Endodermal cell (in vitro differentiated cells): ENCODE data around the gene RAET1E. TPM values are rescaled to one million over a fixed set of nuclear protein-coding genes. Genes with fewer than 3 reads are reported as not detected.

Experiments
- DNase-seq: peaks from one replicate; pipeline ENCODE4 v3.0.0-alpha.2; 2017
- H3K27ac ChIP-seq: 2 replicates; pipeline ENCODE4 v1.5.1; 2013; ENCODE audit warnings: mild to moderate bottlenecking, low read depth, low read length, moderate library complexity
- H3K27me3 ChIP-seq: 2 replicates; pipeline ENCODE4 v1.6.1; 2013; ENCODE audit warnings: mild to moderate bottlenecking, low read length, moderate library complexity; ENCODE audit not compliant: insufficient read depth, control insufficient read depth, poor library complexity, severe bottlenecking
- H3K36me3 ChIP-seq: 2 replicates; pipeline ENCODE4 v1.7.0; 2013; ENCODE audit warnings: mild to moderate bottlenecking, low read length, moderate library complexity; ENCODE audit not compliant: control insufficient read depth, insufficient read depth
- H3K4me1 ChIP-seq: one replicate; pipeline ENCODE4 v1.7.0; 2013; ENCODE audit warnings: low read length; ENCODE audit not compliant: control insufficient read depth, insufficient read depth
- H3K4me3 ChIP-seq: 2 replicates; pipeline ENCODE4 v1.5.1; 2013; ENCODE audit warnings: mild to moderate bottlenecking, low read length, moderate library complexity
- H3K9ac ChIP-seq: 2 replicates; pipeline ENCODE4 v1.6.1; 2013; ENCODE audit warnings: mild to moderate bottlenecking, low read length, moderate library complexity; ENCODE audit not compliant: poor library complexity, severe bottlenecking; ENCODE audit errors: extremely low read depth
- H3K9me3 ChIP-seq: 2 replicates; pipeline ENCODE4 v1.6.1; 2013; ENCODE audit warnings: mild to moderate bottlenecking, low read length, moderate library complexity; ENCODE audit not compliant: control insufficient read depth
- H3K27ac Mint-ChIP-seq: 2 replicates; pipeline ENCODE4 v1.8.0; 2020; ENCODE audit warnings: mixed read lengths
- H3K27me3 Mint-ChIP-seq: 2 replicates; pipeline ENCODE4 v1.8.0; 2021; ENCODE audit warnings: mild to moderate bottlenecking, mixed read lengths; ENCODE audit not compliant: insufficient read depth
- H3K36me3 Mint-ChIP-seq: 2 replicates; pipeline ENCODE4 v1.8.0; 2020; ENCODE audit warnings: low read depth, mixed read lengths
- H3K4me1 Mint-ChIP-seq: 2 replicates; pipeline ENCODE4 v1.8.0; 2020; ENCODE audit warnings: mixed read lengths
- H3K4me3 Mint-ChIP-seq: 2 replicates; pipeline ENCODE4 v1.8.0; 2020; ENCODE audit warnings: mild to moderate bottlenecking, moderate library complexity, mixed read lengths
- H3K9me3 Mint-ChIP-seq: 2 replicates; pipeline ENCODE4 v1.8.0; 2020; ENCODE audit warnings: mild to moderate bottlenecking, mixed read lengths
- WGBS, 2 experiments: methylation state at CpG; one replicate each; pipeline versions ENCODE4 v1.1.5 to v1.1.7; 2013; ENCODE audit warnings: missing lambda C conversion rate in 2 of 2, mixed read lengths in 1 of 2; ENCODE audit not compliant: insufficient coverage in 1 of 2, insufficient read length in 1 of 2; 5-methylcytosine and 5-hydroxymethylcytosine counted together
- total RNA-seq, 2 donors: library from RNA; stranded (reverse); fragmentation: NEBNext Ultra II Directional in 1 of 2; extraction: Animal tissue kit (Norgen Biotek cat#: 25700) in 1 of 2; gene quantifications; 2 replicates in 1 of 2; 3 replicates in 1 of 2; pipeline ENCODE4 v1.2.1, GENCODE V29; 2021
- TF ChIP-seq, protein P1 (sequence below): fragments of 200-600 bp; sonication (generic); conservative IDR thresholded peaks from 2 replicates; pipeline ENCODE4 v1.5.0; 2021; ENCODE audit warnings: antibody characterized with exemption, mild to moderate bottlenecking

Gene RAET1E
- total RNA-seq, 2 donors from 2014 or later = not detected

DNA sequence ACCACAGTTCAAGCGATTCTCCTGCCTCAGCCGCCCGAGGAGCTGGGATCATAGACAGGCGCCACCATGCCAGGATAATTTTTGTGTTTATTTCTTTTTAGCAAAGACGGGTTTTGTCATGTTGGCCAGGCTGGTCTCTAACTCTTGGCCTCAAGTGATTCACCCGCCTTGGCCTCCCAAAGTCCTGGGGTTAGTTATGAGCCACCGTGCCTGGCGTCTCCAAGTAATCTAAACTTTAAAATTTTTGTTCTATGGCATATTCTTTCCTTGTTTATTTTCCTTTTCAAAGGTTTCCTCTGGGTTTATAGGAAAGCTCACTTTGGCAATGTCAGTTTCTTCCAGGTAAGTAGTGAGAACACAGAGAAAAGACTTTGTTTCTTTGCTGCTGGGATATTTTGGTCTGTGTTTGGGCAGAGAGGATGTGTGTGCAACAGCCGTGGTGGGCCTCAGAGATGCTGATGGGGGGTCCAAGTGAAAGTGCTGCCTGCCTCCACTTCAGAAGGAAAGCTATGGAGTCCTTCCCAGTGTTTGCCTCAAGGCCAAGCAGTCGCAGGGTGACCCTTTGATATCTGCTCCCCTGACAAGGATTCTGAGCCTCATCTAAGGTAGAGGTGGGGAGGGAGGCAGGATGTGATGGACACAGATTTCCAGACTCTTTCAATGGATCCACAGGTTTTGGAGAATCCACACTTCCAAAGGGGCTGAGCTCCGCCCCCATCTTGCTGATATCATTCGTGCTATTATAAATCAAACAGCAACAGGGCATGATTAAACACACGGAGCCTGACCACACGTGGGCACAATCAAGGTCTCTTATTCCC, 36.1 kb downstream of the RAET1E start:
- DNase-seq = no peak
- no peak overlapping the region for H3K9ac ChIP-seq
- H3K4me3 Mint-ChIP-seq = no peak overlapping the region
- TF ChIP-seq, protein P1, sequence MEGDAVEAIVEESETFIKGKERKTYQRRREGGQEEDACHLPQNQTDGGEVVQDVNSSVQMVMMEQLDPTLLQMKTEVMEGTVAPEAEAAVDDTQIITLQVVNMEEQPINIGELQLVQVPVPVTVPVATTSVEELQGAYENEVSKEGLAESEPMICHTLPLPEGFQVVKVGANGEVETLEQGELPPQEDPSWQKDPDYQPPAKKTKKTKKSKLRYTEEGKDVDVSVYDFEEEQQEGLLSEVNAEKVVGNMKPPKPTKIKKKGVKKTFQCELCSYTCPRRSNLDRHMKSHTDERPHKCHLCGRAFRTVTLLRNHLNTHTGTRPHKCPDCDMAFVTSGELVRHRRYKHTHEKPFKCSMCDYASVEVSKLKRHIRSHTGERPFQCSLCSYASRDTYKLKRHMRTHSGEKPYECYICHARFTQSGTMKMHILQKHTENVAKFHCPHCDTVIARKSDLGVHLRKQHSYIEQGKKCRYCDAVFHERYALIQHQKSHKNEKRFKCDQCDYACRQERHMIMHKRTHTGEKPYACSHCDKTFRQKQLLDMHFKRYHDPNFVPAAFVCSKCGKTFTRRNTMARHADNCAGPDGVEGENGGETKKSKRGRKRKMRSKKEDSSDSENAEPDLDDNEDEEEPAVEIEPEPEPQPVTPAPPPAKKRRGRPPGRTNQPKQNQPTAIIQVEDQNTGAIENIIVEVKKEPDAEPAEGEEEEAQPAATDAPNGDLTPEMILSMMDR = no peak
- no peaks in the 10 kb centered on the region for H3K36me3 Mint-ChIP-seq
- H3K4me1 Mint-ChIP-seq = peaks cover 15% of the 10 kb centered on the region
- H3K27me3 ChIP-seq = peaks cover 53% of the 10 kb centered on the region
- 86 to 89% methylated on average over 12 to 14 of the region's 14 CpGs for WGBS, 2 experiments
- peaks cover 46% of the 10 kb centered on the region for H3K27me3 Mint-ChIP-seq
- no peaks in the 10 kb centered on the region for H3K9me3 Mint-ChIP-seq
- H3K4me3 ChIP-seq = no peak overlapping the region
- H3K4me1 ChIP-seq = no peaks in the 10 kb centered on the region
- no peaks in the 10 kb centered on the region for H3K9me3 ChIP-seq
- no peak overlapping the region for H3K27ac Mint-ChIP-seq
- no peak overlapping the region for H3K27ac ChIP-seq
- H3K36me3 ChIP-seq = no peaks in the 10 kb centered on the region

DNA sequence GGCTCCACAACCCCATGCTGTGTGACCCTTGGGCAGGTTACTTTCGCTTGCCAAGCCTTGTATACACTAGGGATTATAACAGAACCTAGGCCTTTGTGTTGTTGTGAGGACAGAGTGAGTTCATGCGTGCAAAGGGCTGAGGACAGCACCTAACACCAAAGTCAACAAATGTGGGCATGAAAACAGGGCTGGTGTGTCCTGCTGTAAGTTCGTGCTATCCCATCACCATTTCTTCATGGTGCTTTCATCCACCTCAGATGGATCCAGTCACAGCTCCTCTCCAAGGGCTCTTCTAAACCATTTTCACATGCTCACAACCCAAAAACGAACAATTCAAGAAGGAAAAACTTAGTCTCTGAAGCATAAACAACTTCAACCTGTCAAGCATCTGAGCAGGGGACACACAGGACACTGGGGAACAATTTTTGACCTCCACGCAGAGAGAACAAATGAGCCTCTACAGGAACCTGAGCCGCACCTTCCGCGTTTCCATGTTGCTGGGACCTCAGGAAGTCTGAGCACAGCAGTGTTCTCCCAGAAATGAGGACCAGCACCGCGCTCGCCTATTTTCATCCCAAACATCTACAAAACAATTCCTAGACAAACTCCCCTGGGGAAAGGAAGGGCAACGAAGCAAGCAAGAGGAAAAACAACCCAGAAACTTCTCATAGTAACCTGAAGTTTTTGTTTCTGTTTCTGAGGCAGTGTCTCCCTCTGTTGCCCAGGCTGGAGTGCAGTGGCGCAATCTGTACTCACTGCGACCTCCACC, 36.9 kb downstream of the RAET1E start:
- 84 to 89% methylated on average over 7 to 14 of the region's 14 CpGs for WGBS, 2 experiments
- no peak for DNase-seq
- H3K4me1 Mint-ChIP-seq = peaks cover 15% of the 10 kb centered on the region
- H3K27ac ChIP-seq = no peak overlapping the region
- no peak overlapping the region for H3K4me3 Mint-ChIP-seq
- H3K9me3 ChIP-seq = no peaks in the 10 kb centered on the region
- TF ChIP-seq, protein P1 = no peak
- H3K27me3 Mint-ChIP-seq = peaks cover 46% of the 10 kb centered on the region
- H3K9me3 Mint-ChIP-seq = no peaks in the 10 kb centered on the region
- H3K4me1 ChIP-seq = no peaks in the 10 kb centered on the region
- H3K36me3 Mint-ChIP-seq = no peaks in the 10 kb centered on the region
- no peaks in the 10 kb centered on the region for H3K36me3 ChIP-seq
- no peak overlapping the region for H3K27ac Mint-ChIP-seq
- H3K4me3 ChIP-seq = no peak overlapping the region
- no peak overlapping the region for H3K9ac ChIP-seq
- peaks cover 53% of the 10 kb centered on the region for H3K27me3 ChIP-seq

DNA sequence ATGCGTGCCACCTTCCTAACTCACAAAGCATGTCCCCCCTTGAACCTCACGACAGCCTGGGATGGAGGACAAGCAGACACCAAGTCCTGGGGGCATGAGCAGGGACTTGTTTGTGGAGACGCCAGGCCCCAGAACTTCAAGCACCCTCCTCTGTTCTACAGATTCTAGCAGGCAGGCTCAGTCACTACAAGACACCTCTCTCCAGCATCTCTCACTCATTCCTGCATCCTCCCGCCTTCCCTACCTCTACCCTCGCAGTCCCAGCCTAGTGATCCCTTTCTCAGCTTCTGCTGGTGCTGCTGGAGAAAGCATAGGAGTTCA, 37.4 kb downstream of the RAET1E start:
- Mint-ChIP-seq H3K27me3 (peaks cover 48% of the 10 kb centered on the region), H3K4me3 (no peak overlapping the region), H3K9me3 (no peaks in the 10 kb centered on the region), H3K36me3 (no peaks in the 10 kb centered on the region), H3K4me1 (peaks cover 19% of the 10 kb centered on the region), H3K27ac (no peak overlapping the region)
- Histone ChIP-seq H3K4me1 (no peaks in the 10 kb centered on the region), H3K9ac (no peak overlapping the region), H3K9me3 (no peaks in the 10 kb centered on the region), H3K27ac (no peak overlapping the region), H3K4me3 (no peak overlapping the region), H3K36me3 (no peaks in the 10 kb centered on the region), H3K27me3 (peaks cover 55% of the 10 kb centered on the region)
- DNase-seq = no peak
- TF ChIP-seq, protein P1 = no peak
- WGBS, 2 experiments = 93 to 95% methylated on average over 3 to 5 of the region's 5 CpGs
